GOT3 (cell line): ENCODE data around the gene DOCK11.
"Not testable (repeated sequence)": the region's sequence is repeated elsewhere in the genome, so short reads cannot be mapped to it uniquely, and the experiment has no call there.

Experiments used
- DNase-seq: peaks from one replicate; lab custom pipeline; 2025; ENCODE audit warnings: mixed read lengths; lab: John Stamatoyannopoulos, UW

DOCK11 gene

DNA sequence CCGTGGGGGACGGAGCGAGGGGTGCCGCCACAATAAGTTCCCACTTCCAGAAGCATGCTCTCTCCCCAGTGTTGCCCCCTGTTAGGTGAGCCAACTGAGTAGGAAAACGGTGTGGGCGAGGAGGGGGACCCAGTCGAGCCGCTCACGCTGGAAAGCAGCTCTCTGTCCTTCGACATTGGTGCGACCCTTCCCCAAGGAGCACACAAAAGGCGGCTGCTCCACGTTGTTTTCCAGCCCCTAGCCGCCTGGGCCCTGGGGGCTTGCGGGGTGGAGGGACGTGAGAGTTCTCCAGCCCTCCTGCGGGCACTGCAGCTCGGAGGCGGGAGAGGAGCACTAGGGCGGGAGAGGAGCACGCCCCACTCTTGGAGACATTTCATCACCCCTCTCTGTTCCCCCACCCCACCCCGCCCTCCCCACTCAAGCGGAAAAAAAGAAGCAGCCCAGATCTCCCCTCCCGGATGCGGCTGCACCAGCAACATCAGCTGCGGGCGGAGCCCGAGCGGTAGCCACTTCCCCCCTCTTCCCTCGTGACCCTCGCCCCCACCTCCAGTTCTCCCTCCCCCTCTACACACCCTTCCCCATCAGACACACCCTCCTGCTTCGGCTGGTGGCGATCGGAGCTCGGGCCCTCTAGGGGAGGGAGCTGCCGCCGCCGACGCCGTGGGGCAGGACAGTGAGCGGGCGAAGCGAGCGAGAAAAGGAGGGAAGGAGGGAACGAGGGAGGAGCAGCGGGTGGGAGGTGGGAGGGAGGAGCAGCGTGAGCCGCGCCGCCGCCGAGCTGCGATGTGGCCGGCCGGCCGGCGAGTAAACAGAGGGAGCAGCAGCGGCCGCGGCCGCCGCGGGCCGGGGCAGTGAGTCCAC lies at the start of gene DOCK11:
TSS of gene DOCK11 (plus strand) at position 755 of the 861 bp plus-strand sequence. CDS start 157 bp downstream, outside the sequence.
- DNase-seq, result peak; percentile 5

DNA sequence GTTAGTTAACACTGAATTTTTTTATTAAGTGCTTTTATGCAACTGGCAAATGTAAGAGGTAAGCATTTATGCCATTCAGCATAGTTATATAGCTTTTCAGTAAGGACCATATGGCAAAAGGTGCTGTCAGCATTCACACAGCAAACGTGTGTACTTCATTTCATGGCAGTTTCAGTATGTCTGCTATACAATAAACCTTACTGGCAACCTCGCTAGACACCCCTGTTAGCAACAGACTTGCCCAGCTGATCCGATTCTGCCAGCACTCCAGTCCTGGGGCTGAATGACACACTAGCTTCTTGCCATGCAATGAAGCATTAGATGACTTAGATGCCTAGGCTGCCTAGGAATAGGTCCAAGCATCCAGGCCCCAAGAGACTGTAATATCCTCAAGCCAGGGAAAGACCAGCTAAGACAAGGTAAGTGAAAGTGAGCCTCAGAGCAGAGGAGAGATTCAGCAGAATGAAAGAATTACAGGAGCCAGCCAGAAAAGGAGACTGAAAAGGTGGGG lies 47.3 kb upstream of the DOCK11 start:
- no peak for DNase-seq

GRCh38 chrX:118455013-118455412 lies 40.6 kb upstream of the DOCK11 start:
- no peak for DNase-seq

DNA sequence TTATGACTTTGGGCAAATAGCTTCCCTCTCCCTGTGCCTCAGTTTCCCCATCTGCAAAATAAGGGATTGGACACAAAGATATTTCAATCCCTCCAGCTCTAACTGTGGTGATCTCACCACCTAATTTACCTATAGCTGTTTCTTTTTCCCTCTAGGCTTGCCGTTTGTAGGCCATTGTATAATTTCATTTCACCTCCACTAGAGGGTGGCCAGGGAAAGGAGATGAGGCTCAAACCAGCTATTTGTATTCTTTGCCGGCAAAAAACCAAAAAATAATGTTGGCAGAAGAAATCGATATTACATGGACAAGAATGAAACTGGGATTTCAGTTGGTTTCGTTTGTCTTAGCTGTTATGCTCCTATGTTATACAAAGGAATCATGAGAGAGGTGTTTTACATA lies 36.1 kb upstream of the DOCK11 start:
- DNase-seq, result no peak

DNA sequence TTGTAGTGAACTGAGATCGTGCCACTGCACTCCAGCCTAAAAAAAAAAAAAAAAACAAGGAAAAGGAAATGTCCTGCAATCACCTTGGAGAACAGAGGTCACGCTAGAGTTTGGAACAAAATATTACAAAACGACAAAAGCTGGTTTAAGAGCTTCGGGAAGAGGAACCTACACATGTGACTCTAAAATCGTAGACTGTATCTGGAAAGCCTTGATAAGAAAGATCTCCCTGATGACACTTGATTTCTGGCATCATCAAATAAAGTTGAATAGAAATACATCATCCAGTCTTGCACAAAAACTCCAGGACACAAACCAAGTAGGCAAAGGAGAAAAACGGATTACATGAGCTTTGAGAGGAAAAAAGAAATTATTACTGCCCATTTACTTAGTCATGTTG lies 31.1 kb upstream of the DOCK11 start:
- DNase-seq, result no peak

DNA sequence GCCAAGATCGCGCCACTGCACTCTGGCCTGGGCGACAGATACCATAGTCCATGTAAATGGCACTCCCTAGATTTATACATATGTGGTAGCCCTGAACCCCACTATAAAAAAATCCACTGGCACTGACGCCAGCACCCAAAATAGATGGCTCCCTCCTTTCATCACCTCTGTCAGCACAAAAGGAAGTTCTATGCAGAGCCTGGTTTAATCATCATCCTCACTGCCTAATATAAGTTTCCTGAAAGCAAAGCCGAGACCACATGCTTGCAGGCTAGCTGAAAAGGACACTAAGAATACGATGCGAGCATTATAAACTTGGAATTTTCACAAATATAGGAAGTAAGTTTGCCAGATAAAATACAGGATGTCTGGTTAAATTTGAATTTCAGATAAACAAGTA lies 27.5 kb upstream of the DOCK11 start:
- DNase-seq, result no peak

GRCh38 chrX:118470721-118471347 lies 24.8 kb upstream of the DOCK11 start:
- not testable (repeated sequence) for DNase-seq

- no peak for DNase-seq
Observed at GRCh38 chrX:118474586-118474985, 21.0 kb upstream of the DOCK11 start.

GRCh38 chrX:118475903-118476302 lies 19.7 kb upstream of the DOCK11 start:
- no peak for DNase-seq

GRCh38 chrX:118480172-118480571 lies 15.4 kb upstream of the DOCK11 start:
- DNase-seq, result no peak

GRCh38 chrX:118482384-118482783 lies 13.2 kb upstream of the DOCK11 start:
- DNase-seq, result not testable (repeated sequence)

DNA sequence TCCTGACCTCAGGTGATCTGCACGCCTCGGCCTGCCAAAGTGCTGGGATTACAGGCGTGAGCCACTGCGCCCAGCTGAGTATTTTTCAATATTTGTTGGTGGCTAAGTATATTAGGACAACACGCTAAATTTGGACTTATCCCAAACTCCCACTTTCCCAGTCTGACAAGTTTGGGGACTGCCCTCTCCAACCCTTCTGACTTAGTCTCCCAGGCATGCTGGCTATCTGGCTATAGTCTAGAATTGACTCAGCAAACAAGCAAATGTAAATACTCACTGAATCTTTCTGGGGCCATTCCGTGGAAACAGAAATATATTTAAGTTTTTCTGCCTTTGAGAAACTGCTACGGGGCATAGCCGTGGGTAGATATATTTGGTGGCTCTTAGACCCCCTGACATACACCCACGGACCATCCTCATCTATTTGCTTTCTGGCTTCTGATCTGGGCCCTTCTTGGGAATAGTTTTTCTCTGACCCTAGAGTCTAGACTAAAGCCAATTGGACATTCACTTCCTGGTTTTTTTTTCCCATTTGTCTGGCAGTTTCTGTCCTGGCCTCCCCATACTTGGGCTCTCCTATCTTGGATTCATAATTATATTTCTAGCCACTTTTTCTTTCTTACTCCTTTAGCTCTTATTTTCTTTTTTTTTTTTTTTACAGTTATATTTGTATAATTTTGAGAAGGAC lies 11.3 kb upstream of the DOCK11 start:
- DNase-seq, result no peak

DNA sequence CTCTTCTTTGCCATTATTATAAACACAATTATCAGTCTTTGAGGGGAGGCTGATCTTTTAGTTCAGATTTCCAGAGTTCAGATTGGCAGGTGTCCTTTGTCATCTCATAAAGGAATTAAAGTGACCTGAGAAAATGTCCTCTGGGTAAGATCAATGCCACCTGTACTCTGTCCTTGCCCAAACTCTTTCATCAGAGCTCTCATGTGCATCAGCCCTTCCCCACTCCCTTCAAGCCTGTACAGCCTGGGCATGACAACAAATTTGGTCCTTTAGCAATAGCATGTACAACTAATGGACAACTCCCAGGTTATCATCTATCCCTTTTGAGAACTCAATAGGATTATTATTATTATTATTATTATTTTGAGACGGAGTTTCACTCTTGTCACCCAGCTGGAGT lies 8.9 kb upstream of the DOCK11 start:
- DNase-seq, result not testable (repeated sequence)

- DNase-seq, result no peak
Observed at GRCh38 chrX:118493016-118493415, 2.6 kb upstream of the DOCK11 start.

- DNase-seq, result no peak
Observed at GRCh38 chrX:118493653-118494297, 1.8 kb upstream of the DOCK11 start.

- no peak for DNase-seq
Observed at GRCh38 chrX:118495958-118496762, 545 bp downstream of the DOCK11 start.

- DNase-seq, result no peak
Observed at GRCh38 chrX:118496763-118497079, 1.1 kb downstream of the DOCK11 start.

- DNase-seq, result no peak
Observed at GRCh38 chrX:118497180-118497818, 1.7 kb downstream of the DOCK11 start.

- no peak for DNase-seq
Observed at GRCh38 chrX:118498351-118498750, 2.7 kb downstream of the DOCK11 start.

- DNase-seq, result no peak
Observed at GRCh38 chrX:118498755-118499154, 3.1 kb downstream of the DOCK11 start.

DNA sequence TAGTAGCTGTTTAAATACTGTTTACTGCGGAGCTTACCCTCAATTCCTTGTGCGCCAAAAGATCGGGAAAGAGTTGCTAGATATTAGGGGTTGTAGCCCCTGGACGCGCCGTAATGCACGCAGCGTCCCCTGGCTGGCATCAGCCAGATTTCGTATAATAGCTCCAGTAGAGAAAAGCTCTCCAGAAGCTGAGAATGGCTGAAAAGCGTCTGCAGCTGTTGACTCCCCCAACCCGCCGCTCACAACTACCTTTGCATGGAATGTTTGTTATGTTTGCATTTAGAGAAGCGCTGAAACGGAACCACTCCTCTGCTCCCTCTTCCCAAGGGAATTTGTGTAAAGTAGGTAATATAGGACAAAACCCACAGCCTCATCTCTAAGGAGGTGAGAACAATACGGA lies 3.7 kb downstream of the DOCK11 start:
- DNase-seq, result no peak
